Neural progenitor cell (in vitro differentiated cells): ENCODE data around the gene SPHK1. TPM values are rescaled to one million over a fixed set of nuclear protein-coding genes. Genes with fewer than 3 reads are reported as not detected.

Experiments used
- DNase-seq: peaks from one replicate; pipeline ENCODE4 v3.0.0-alpha.2; 2016; ENCODE audit warnings: low spot score
- H2AFZ ChIP-seq: fragments of 200-600 bp; sonication (generic); replicated peaks from 2 replicates; pipeline ENCODE4 v1.6.1; 2016; ENCODE audit warnings: antibody characterized with exemption
- H3F3A ChIP-seq: fragments of 200-600 bp; sonication (generic); 2 replicates; pipeline ENCODE4 v1.6.1; 2016; ENCODE audit warnings: antibody characterized with exemption, low read depth
- H3K27ac ChIP-seq: fragments of 200-600 bp; sonication (generic); 2 replicates; pipeline ENCODE4 v1.5.1; 2016; ENCODE audit warnings: mild to moderate bottlenecking
- H3K27me3 ChIP-seq: fragments of 200-600 bp; sonication (generic); 2 replicates; pipeline ENCODE4 v1.6.1; 2016; ENCODE audit warnings: mild to moderate bottlenecking, moderate library complexity
- H3K36me3 ChIP-seq: fragments of 200-600 bp; sonication (generic); 2 replicates; pipeline ENCODE4 v1.5.1; 2016
- H3K4me1 ChIP-seq: fragments of 200-600 bp; sonication (generic); 2 replicates; pipeline ENCODE4 v1.6.1; 2016; ENCODE audit warnings: mixed run types
- H3K4me2 ChIP-seq: fragments of 200-600 bp; sonication (generic); 2 replicates; pipeline ENCODE4 v1.6.1; 2016
- H3K4me3 ChIP-seq: fragments of 200-600 bp; sonication (generic); 2 replicates; pipeline ENCODE4 v1.5.1; 2016
- H3K79me2 ChIP-seq: fragments of 200-600 bp; sonication (generic); 2 replicates; pipeline ENCODE4 v1.6.1; 2016; ENCODE audit warnings: low read depth
- H3K9ac ChIP-seq: fragments of 200-600 bp; sonication (generic); 2 replicates; pipeline ENCODE4 v1.6.1; 2016
- H3K9me3 ChIP-seq: fragments of 200-600 bp; sonication (generic); 2 replicates; pipeline ENCODE4 v1.5.1; 2016; ENCODE audit warnings: low read depth
- H4K20me1 ChIP-seq: fragments of 200-600 bp; sonication (generic); 2 replicates; pipeline ENCODE4 v1.6.1; 2016; ENCODE audit warnings: low read depth
- H3K27ac Mint-ChIP-seq: 3 replicates; pipeline ENCODE4 v1.8.0; 2021; ENCODE audit warnings: mixed read lengths
- H3K27me3 Mint-ChIP-seq: 2 replicates; pipeline ENCODE4 v1.8.0; 2022; ENCODE audit warnings: low read depth, mild to moderate bottlenecking, inconsistent platforms, moderate library complexity, mixed read lengths; ENCODE audit not compliant: insufficient read depth
- H3K36me3 Mint-ChIP-seq: 3 replicates; pipeline ENCODE4 v1.8.0; 2021; ENCODE audit warnings: mixed read lengths
- H3K4me1 Mint-ChIP-seq: 3 replicates; pipeline ENCODE4 v1.8.0; 2021; ENCODE audit warnings: mixed read lengths
- H3K4me3 Mint-ChIP-seq: 3 replicates; pipeline ENCODE4 v1.8.0; 2021; ENCODE audit warnings: mild to moderate bottlenecking, moderate library complexity, mixed read lengths
- H3K9me3 Mint-ChIP-seq: 3 replicates; pipeline ENCODE4 v1.8.0; 2020; ENCODE audit warnings: mixed read lengths
- CTCF ChIP-seq: fragments of 200-600 bp; sonication (generic); IDR thresholded peaks from 2 replicates; pipeline ENCODE4 v1.5.1; 2017; ENCODE audit warnings: antibody characterized with exemption, mild to moderate bottlenecking
- EZH2 ChIP-seq: fragments of 200-600 bp; sonication (generic); IDR thresholded peaks from 2 replicates; pipeline ENCODE4 v1.6.1; 2017; ENCODE audit warnings: antibody characterized with exemption, mild to moderate bottlenecking, moderate library complexity
- EZH2phosphoT487 ChIP-seq: fragments of 200-600 bp; sonication (generic); IDR thresholded peaks from 2 replicates; pipeline ENCODE4 v1.6.1; 2017; ENCODE audit warnings: antibody characterized with exemption
- total RNA-seq: library from RNA; depleted of rRNA; stranded (reverse); fragments of >200 nt; gene quantifications from 2 replicates; pipeline ENCODE4 v1.2.3, GENCODE V29; 2015; ENCODE audit warnings: low replicate concordance

SPHK1 gene
- total RNA-seq, 1 donor from 2014 or later, result 1.3 TPM

DNA sequence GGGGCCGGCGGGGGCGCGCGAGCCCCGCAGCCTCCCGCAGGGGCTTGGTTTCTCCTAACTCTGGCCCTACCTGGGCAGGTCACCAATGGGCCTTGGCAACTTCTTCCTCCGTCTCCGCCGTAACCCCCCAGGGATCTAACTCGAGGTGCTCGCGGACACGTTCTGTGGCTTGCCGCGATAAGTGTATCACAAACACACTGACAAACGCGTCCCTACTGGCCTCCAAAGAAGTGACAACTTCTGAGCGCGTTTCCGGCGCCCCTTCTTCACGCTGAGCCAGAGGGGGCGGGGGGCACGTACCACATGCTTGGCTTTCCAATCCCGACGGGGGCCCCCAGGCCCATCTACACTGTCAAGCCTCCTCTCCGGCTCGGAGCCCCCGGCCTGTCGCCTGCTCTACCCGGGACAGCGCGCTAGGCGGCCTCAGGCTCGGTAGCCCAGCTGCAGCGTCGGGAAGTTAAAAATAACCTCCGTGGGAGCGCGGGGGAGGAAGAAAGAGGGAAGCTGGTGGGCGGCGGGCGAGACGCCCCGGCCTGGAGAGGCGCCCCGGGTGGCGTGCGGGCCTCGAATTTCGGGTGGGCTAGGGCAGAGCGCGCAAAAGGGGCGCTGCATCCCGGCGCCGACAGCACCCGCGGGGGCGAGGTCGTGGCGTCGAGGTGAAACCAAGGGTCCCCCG lies 725 bp upstream of the SPHK1 start:
- H3K27me3 ChIP-seq, result peaks cover 49% of the 10 kb centered on the region
- peaks cover 11% of the 10 kb centered on the region for H3K36me3 Mint-ChIP-seq
- peak overlapping the region; percentile 99 for H3K4me3 Mint-ChIP-seq
- H3K9me3 ChIP-seq, result no peaks in the 10 kb centered on the region
- peak overlapping the region; percentile 81 for H2AFZ ChIP-seq
- no peaks in the 10 kb centered on the region for H3K36me3 ChIP-seq
- peaks cover 22% of the 10 kb centered on the region for H3K4me1 ChIP-seq
- peaks cover 13% of the 10 kb centered on the region for H3K27me3 Mint-ChIP-seq
- H3K4me1 Mint-ChIP-seq, result peaks cover 40% of the 10 kb centered on the region
- TF ChIP-seq EZH2 (peak; percentile 59), CTCF (peak; percentile 33), EZH2phosphoT487 (peak; percentile 45)
- peaks cover 7% of the 10 kb centered on the region for H4K20me1 ChIP-seq
- H3K4me2 ChIP-seq, result peak overlapping the region; percentile 82
- no peaks in the 10 kb centered on the region for H3K79me2 ChIP-seq
- H3K27ac Mint-ChIP-seq, result peak overlapping the region; percentile 97
- DNase-seq, result peak; percentile 74
- peak overlapping the region; percentile 67 for H3K4me3 ChIP-seq
- H3K9ac ChIP-seq, result no peak overlapping the region
- H3K27ac ChIP-seq, result no peak overlapping the region
- peaks cover 50% of the 10 kb centered on the region for H3F3A ChIP-seq
- H3K9me3 Mint-ChIP-seq, result peaks cover 2% of the 10 kb centered on the region

- peaks cover 13% of the 10 kb centered on the region for H3K27me3 Mint-ChIP-seq
- peaks cover 22% of the 10 kb centered on the region for H3K4me1 ChIP-seq
- H3K36me3 ChIP-seq, result no peaks in the 10 kb centered on the region
- H3K27me3 ChIP-seq, result peaks cover 49% of the 10 kb centered on the region
- H3F3A ChIP-seq, result peaks cover 48% of the 10 kb centered on the region
- peak overlapping the region; percentile 83 for H3K4me3 Mint-ChIP-seq
- H3K4me1 Mint-ChIP-seq, result peaks cover 43% of the 10 kb centered on the region
- H3K27ac ChIP-seq, result no peak overlapping the region
- no peaks in the 10 kb centered on the region for H3K9me3 Mint-ChIP-seq
- no peak overlapping the region for H3K9ac ChIP-seq
- H3K4me3 ChIP-seq, result peak overlapping the region; percentile 67
- no peak overlapping the region for H3K27ac Mint-ChIP-seq
- H3K36me3 Mint-ChIP-seq, result peaks cover 5% of the 10 kb centered on the region
- DNase-seq, result peak; percentile 47
- H3K4me2 ChIP-seq, result peak overlapping the region; percentile 82
- peak; percentile 98 for TF ChIP-seq EZH2
- peak; percentile 86 for TF ChIP-seq EZH2phosphoT487
- no peak for TF ChIP-seq CTCF
- peak overlapping the region; percentile 75 for H2AFZ ChIP-seq
- H4K20me1 ChIP-seq, result peaks cover 14% of the 10 kb centered on the region
- H3K9me3 ChIP-seq, result no peaks in the 10 kb centered on the region
- no peaks in the 10 kb centered on the region for H3K79me2 ChIP-seq
These were observed 830 bp downstream of the SPHK1 start for GRCh38 chr17:76384987-76385891.

DNA sequence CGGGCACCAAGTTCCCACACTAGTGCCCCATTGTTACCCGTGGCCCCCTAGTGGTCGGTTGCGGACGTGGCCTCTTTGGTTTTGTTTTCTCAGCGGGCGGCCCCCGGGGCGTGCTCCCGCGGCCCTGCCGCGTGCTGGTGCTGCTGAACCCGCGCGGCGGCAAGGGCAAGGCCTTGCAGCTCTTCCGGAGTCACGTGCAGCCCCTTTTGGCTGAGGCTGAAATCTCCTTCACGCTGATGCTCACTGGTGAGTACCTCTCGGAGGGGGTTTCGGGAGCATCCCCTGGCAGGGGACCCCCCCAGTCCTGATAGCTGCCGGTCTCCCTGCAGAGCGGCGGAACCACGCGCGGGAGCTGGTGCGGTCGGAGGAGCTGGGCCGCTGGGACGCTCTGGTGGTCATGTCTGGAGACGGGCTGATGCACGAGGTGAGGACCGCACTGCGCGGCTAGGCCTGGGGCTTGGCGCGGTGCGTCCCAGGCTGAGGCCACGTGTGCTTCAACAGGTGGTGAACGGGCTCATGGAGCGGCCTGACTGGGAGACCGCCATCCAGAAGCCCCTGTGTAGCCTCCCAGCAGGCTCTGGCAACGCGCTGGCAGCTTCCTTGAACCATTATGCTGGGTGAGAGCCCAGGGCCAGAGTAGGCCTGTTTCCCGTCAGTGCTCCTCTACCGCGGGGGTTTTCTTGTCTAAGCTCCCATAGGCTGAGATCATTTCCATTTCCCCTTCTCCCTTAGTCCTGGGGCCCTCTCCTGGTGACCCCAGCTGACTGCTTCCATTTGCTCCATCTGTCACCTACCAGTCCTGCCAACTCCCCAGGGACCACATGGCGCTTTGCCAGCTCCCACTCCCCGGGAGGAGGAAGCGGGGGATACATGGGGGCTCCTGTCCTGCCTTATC lies 1.7 kb downstream of the SPHK1 start:
- H3K4me1 Mint-ChIP-seq, result peaks cover 36% of the 10 kb centered on the region
- H3K9me3 Mint-ChIP-seq, result no peaks in the 10 kb centered on the region
- Histone ChIP-seq H3K4me2 (peak overlapping the region; percentile 82), H3K27me3 (peaks cover 49% of the 10 kb centered on the region), H3K9ac (no peak overlapping the region), H3K36me3 (no peaks in the 10 kb centered on the region), H3K9me3 (no peaks in the 10 kb centered on the region), H3K27ac (no peak overlapping the region), H3K4me3 (peak overlapping the region; percentile 67), H3K79me2 (no peaks in the 10 kb centered on the region), H4K20me1 (peaks cover 14% of the 10 kb centered on the region), H2AFZ (no peak overlapping the region), H3F3A (peaks cover 44% of the 10 kb centered on the region), H3K4me1 (peaks cover 16% of the 10 kb centered on the region)
- no peak for TF ChIP-seq EZH2phosphoT487
- peak; percentile 79 for TF ChIP-seq CTCF
- H3K36me3 Mint-ChIP-seq, result peaks cover 6% of the 10 kb centered on the region
- peak; percentile 84 for DNase-seq
- peak overlapping the region; percentile 18 for H3K27ac Mint-ChIP-seq
- peak overlapping the region; percentile 83 for H3K4me3 Mint-ChIP-seq
- peaks cover 10% of the 10 kb centered on the region for H3K27me3 Mint-ChIP-seq
